ENCODE results near the gene LRMDA.

The LRMDA gene

GRCh38 chr10:75825235-75825634 is 393.8 kb downstream of the LRMDA start:
- Histone ChIP-seq H3K4me3 (ENCODE audit: low read depth, low read length) (no peak overlapping the region), H3K27ac (ENCODE audit: low read depth, low read length) (no peak overlapping the region), H3K27me3 (ENCODE audit: control insufficient read depth, insufficient read depth, low read length) (no peaks in the 10 kb centered on the region), H3K9me3 (ENCODE audit: control insufficient read depth, insufficient read depth, low read depth, low read length) (no peaks in the 10 kb centered on the region), H3K4me1 (ENCODE audit: control insufficient read depth, insufficient read depth, low read length) (no peaks in the 10 kb centered on the region), H3K36me3 (ENCODE audit: control insufficient read depth, insufficient read depth, low read length) (no peaks in the 10 kb centered on the region), H3K9ac (ENCODE audit: low read length) (no peak overlapping the region)

GRCh38 chr10:75825661-75826060 is 394.2 kb downstream of the LRMDA start:
- no peaks in the 10 kb centered on the region for H3K27me3 ChIP-seq (ENCODE audit: control insufficient read depth, insufficient read depth, low read length)
- no peak overlapping the region for H3K27ac ChIP-seq (ENCODE audit: low read depth, low read length)
- no peaks in the 10 kb centered on the region for H3K36me3 ChIP-seq (ENCODE audit: control insufficient read depth, insufficient read depth, low read length)
- no peaks in the 10 kb centered on the region for H3K9me3 ChIP-seq (ENCODE audit: control insufficient read depth, insufficient read depth, low read depth, low read length)
- H3K4me3 ChIP-seq (ENCODE audit: low read depth, low read length) = no peak overlapping the region
- H3K9ac ChIP-seq (ENCODE audit: low read length) = no peak overlapping the region
- no peaks in the 10 kb centered on the region for H3K4me1 ChIP-seq (ENCODE audit: control insufficient read depth, insufficient read depth, low read length)

GRCh38 chr10:75826846-75827245 is 395.4 kb downstream of the LRMDA start:
- H3K27ac ChIP-seq (ENCODE audit: low read depth, low read length) = no peak overlapping the region
- no peaks in the 10 kb centered on the region for H3K9me3 ChIP-seq (ENCODE audit: control insufficient read depth, insufficient read depth, low read depth, low read length)
- no peak overlapping the region for H3K9ac ChIP-seq (ENCODE audit: low read length)
- H3K27me3 ChIP-seq (ENCODE audit: control insufficient read depth, insufficient read depth, low read length) = no peaks in the 10 kb centered on the region
- H3K4me3 ChIP-seq (ENCODE audit: low read depth, low read length) = no peak overlapping the region
- H3K4me1 ChIP-seq (ENCODE audit: control insufficient read depth, insufficient read depth, low read length) = no peaks in the 10 kb centered on the region
- H3K36me3 ChIP-seq (ENCODE audit: control insufficient read depth, insufficient read depth, low read length) = no peaks in the 10 kb centered on the region

- H3K27ac ChIP-seq (ENCODE audit: low read depth, low read length) = no peak overlapping the region
- H3K4me1 ChIP-seq (ENCODE audit: control insufficient read depth, insufficient read depth, low read length) = no peaks in the 10 kb centered on the region
- no peaks in the 10 kb centered on the region for H3K36me3 ChIP-seq (ENCODE audit: control insufficient read depth, insufficient read depth, low read length)
- no peak overlapping the region for H3K4me3 ChIP-seq (ENCODE audit: low read depth, low read length)
- H3K9me3 ChIP-seq (ENCODE audit: control insufficient read depth, insufficient read depth, low read depth, low read length) = no peaks in the 10 kb centered on the region
- H3K27me3 ChIP-seq (ENCODE audit: control insufficient read depth, insufficient read depth, low read length) = no peaks in the 10 kb centered on the region
- H3K9ac ChIP-seq (ENCODE audit: low read length) = no peak overlapping the region
These were observed 396.2 kb downstream of the LRMDA start for GRCh38 chr10:75827587-75828021.

- H3K27me3 ChIP-seq (ENCODE audit: control insufficient read depth, insufficient read depth, low read length) = no peaks in the 10 kb centered on the region
- H3K4me3 ChIP-seq (ENCODE audit: low read depth, low read length) = no peak overlapping the region
- no peaks in the 10 kb centered on the region for H3K36me3 ChIP-seq (ENCODE audit: control insufficient read depth, insufficient read depth, low read length)
- H3K4me1 ChIP-seq (ENCODE audit: control insufficient read depth, insufficient read depth, low read length) = no peaks in the 10 kb centered on the region
- no peak overlapping the region for H3K9ac ChIP-seq (ENCODE audit: low read length)
- peaks cover 2% of the 10 kb centered on the region; the same call in 1 of the 2 replicates for H3K9me3 ChIP-seq (ENCODE audit: control insufficient read depth, insufficient read depth, low read depth, low read length)
- H3K27ac ChIP-seq (ENCODE audit: low read depth, low read length) = no peak overlapping the region
These were observed 397.0 kb downstream of the LRMDA start for GRCh38 chr10:75828413-75828812.

GRCh38 chr10:75836064-75836463 is 404.6 kb downstream of the LRMDA start:
- no peaks in the 10 kb centered on the region for H3K4me1 ChIP-seq (ENCODE audit: control insufficient read depth, insufficient read depth, low read length)
- H3K4me3 ChIP-seq (ENCODE audit: low read depth, low read length) = no peak overlapping the region
- H3K36me3 ChIP-seq (ENCODE audit: control insufficient read depth, insufficient read depth, low read length) = no peaks in the 10 kb centered on the region
- H3K27me3 ChIP-seq (ENCODE audit: control insufficient read depth, insufficient read depth, low read length) = no peaks in the 10 kb centered on the region
- H3K9me3 ChIP-seq (ENCODE audit: control insufficient read depth, insufficient read depth, low read depth, low read length) = peaks cover 2% of the 10 kb centered on the region; the same call in 1 of the 2 replicates
- H3K9ac ChIP-seq (ENCODE audit: low read length) = no peak overlapping the region
- no peak overlapping the region for H3K27ac ChIP-seq (ENCODE audit: low read depth, low read length)

GRCh38 chr10:75838486-75838885 is 407.1 kb downstream of the LRMDA start:
- H3K27me3 ChIP-seq (ENCODE audit: control insufficient read depth, insufficient read depth, low read length) = no peaks in the 10 kb centered on the region
- no peaks in the 10 kb centered on the region for H3K9me3 ChIP-seq (ENCODE audit: control insufficient read depth, insufficient read depth, low read depth, low read length)
- H3K9ac ChIP-seq (ENCODE audit: low read length) = no peak overlapping the region
- no peak overlapping the region for H3K27ac ChIP-seq (ENCODE audit: low read depth, low read length)
- H3K36me3 ChIP-seq (ENCODE audit: control insufficient read depth, insufficient read depth, low read length) = no peaks in the 10 kb centered on the region
- no peaks in the 10 kb centered on the region for H3K4me1 ChIP-seq (ENCODE audit: control insufficient read depth, insufficient read depth, low read length)
- no peak overlapping the region for H3K4me3 ChIP-seq (ENCODE audit: low read depth, low read length)

GRCh38 chr10:75839020-75839419 is 407.6 kb downstream of the LRMDA start:
- Histone ChIP-seq H3K27ac (ENCODE audit: low read depth, low read length) (no peak overlapping the region), H3K9me3 (ENCODE audit: control insufficient read depth, insufficient read depth, low read depth, low read length) (no peaks in the 10 kb centered on the region), H3K36me3 (ENCODE audit: control insufficient read depth, insufficient read depth, low read length) (no peaks in the 10 kb centered on the region), H3K9ac (ENCODE audit: low read length) (no peak overlapping the region), H3K4me1 (ENCODE audit: control insufficient read depth, insufficient read depth, low read length) (no peaks in the 10 kb centered on the region), H3K27me3 (ENCODE audit: control insufficient read depth, insufficient read depth, low read length) (no peaks in the 10 kb centered on the region), H3K4me3 (ENCODE audit: low read depth, low read length) (no peak overlapping the region)

- H3K36me3 ChIP-seq (ENCODE audit: control insufficient read depth, insufficient read depth, low read length) = no peaks in the 10 kb centered on the region
- no peak overlapping the region for H3K9ac ChIP-seq (ENCODE audit: low read length)
- peaks cover 10% of the 10 kb centered on the region for H3K4me1 ChIP-seq (ENCODE audit: control insufficient read depth, insufficient read depth, low read length)
- H3K4me3 ChIP-seq (ENCODE audit: low read depth, low read length) = no peak overlapping the region
- H3K27ac ChIP-seq (ENCODE audit: low read depth, low read length) = no peak overlapping the region
- H3K27me3 ChIP-seq (ENCODE audit: control insufficient read depth, insufficient read depth, low read length) = no peaks in the 10 kb centered on the region
- H3K9me3 ChIP-seq (ENCODE audit: control insufficient read depth, insufficient read depth, low read depth, low read length) = no peaks in the 10 kb centered on the region
These were observed 409.8 kb downstream of the LRMDA start for GRCh38 chr10:75841266-75841665.

- Histone ChIP-seq H3K27me3 (ENCODE audit: control insufficient read depth, insufficient read depth, low read length) (no peaks in the 10 kb centered on the region), H3K4me3 (ENCODE audit: low read depth, low read length) (no peak overlapping the region), H3K9me3 (ENCODE audit: control insufficient read depth, insufficient read depth, low read depth, low read length) (no peaks in the 10 kb centered on the region), H3K27ac (ENCODE audit: low read depth, low read length) (no peak overlapping the region), H3K9ac (ENCODE audit: low read length) (no peak overlapping the region), H3K36me3 (ENCODE audit: control insufficient read depth, insufficient read depth, low read length) (no peaks in the 10 kb centered on the region), H3K4me1 (ENCODE audit: control insufficient read depth, insufficient read depth, low read length) (peaks cover 10% of the 10 kb centered on the region)
These were observed 413.9 kb downstream of the LRMDA start for GRCh38 chr10:75845176-75845947.

GRCh38 chr10:75847477-75847876 is 416.1 kb downstream of the LRMDA start:
- no peaks in the 10 kb centered on the region for H3K27me3 ChIP-seq (ENCODE audit: control insufficient read depth, insufficient read depth, low read length)
- H3K9me3 ChIP-seq (ENCODE audit: control insufficient read depth, insufficient read depth, low read depth, low read length) = no peaks in the 10 kb centered on the region
- no peak overlapping the region for H3K9ac ChIP-seq (ENCODE audit: low read length)
- no peak overlapping the region for H3K4me3 ChIP-seq (ENCODE audit: low read depth, low read length)
- no peak overlapping the region for H3K27ac ChIP-seq (ENCODE audit: low read depth, low read length)
- no peaks in the 10 kb centered on the region for H3K36me3 ChIP-seq (ENCODE audit: control insufficient read depth, insufficient read depth, low read length)
- H3K4me1 ChIP-seq (ENCODE audit: control insufficient read depth, insufficient read depth, low read length) = peaks cover 10% of the 10 kb centered on the region

Measured in HUES6 (cell line).